ENCODE results near the gene CEP55. TPM values are rescaled to one million over a fixed set of nuclear protein-coding genes. Genes with fewer than 3 reads are reported as not detected.

CEP55 gene
- total and polyA plus RNA-seq, 2 of the 8 experiments (the other 6 are each of a cell fraction or from before 2014, with no cell fraction given), result 7.0 to 19.6 TPM

DNA sequence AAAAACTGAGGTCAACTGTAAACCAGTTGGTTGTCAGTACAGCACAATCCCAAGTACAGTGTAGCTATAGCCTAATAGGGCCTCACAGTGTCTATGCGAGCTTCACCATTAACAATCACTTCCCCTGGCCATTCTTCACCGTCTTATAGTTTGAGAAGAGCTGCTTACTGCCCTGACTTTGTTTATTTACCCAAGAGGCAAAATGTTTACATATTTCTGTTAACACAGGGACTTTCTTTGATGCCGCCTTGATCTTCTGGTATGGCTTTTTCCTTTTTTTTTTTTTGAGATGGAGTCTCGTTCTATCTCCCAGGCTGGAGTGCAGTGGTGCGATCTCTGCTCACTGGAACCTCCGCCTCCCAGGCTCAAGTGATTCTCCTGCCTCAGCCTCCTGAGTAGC, 17.5 kb upstream of the CEP55 start:
- no peak overlapping the region for H2BK12ac ChIP-seq (ENCODE audit: low read depth, low read length)
- no peak overlapping the region for H2BK5ac ChIP-seq (ENCODE audit: low read depth, low read length)
- H3K27me3 ChIP-seq (replicated peaks in 1 of 4; ENCODE audit: control insufficient read depth in 3 of 4, extremely low read depth in 1 of 4, insufficient read depth in 3 of 4, low read length in 3 of 4), result peaks cover 0 to 5% (median 0%) of the 10 kb centered on the region in 4 experiments; a peak in 4 of 7 replicates
- H4K20me1 ChIP-seq (replicated peaks in 1 of 2; ENCODE audit: control insufficient read depth in 1 of 2, insufficient read depth in 2 of 2, low read length in 2 of 2), result no peaks in the 10 kb centered on the region
- H2BK120ac ChIP-seq (replicated peaks; ENCODE audit: low read depth, low read length), result no peak overlapping the region
- H3K18ac ChIP-seq (ENCODE audit: extremely low read depth, low read length), result no peak overlapping the region
- CTCF ChIA-PET (ENCODE audit: partially characterized antibody), result interaction anchor here (0.8 to 16.5 kb wide), 6 partner anchors 15 to 122 kb away, joined by 3 to 513 read pairs (median 6); no protein-coding TSS in a partner anchor
- no peak overlapping the region for H2AFZ ChIP-seq (ENCODE audit: low read length)
- no peak overlapping the region for H3K9ac ChIP-seq (replicated peaks in 1 of 4; ENCODE audit: extremely low read depth in 1 of 4, low read depth in 3 of 4, low read length in 3 of 4)
- H3K4me2 ChIP-seq (ENCODE audit: insufficient read depth in 1 of 2, low read depth in 2 of 2, low read length in 2 of 2), result no peak overlapping the region
- H3K27ac ChIP-seq (ENCODE audit: low read depth, low read length), result no peak overlapping the region
- H3K79me2 ChIP-seq (ENCODE audit: control insufficient read depth in 1 of 2, insufficient read depth in 2 of 2, low read length in 2 of 2), result no peaks in the 10 kb centered on the region
- no peaks in the 10 kb centered on the region for H3K9me3 ChIP-seq (ENCODE audit: insufficient read depth in 2 of 2, low read depth in 1 of 2, low read length in 1 of 2)
- FAIRE-seq, result no peak
- no peak overlapping the region for H2BK15ac ChIP-seq (ENCODE audit: low read length)
- H2BK20ac ChIP-seq (ENCODE audit: low read length), result no peak overlapping the region
- DNase-seq (ENCODE audit: low read depth in 1 of 2, low spot score in 2 of 2), result no peak
- WGBS, 2 experiments (ENCODE audit: extremely low coverage in 1 of 2, insufficient coverage in 1 of 2, insufficient read length in 1 of 2, insufficient replicate concordance in 2 of 2, low coverage in 1 of 2, low lambda C conversion rate in 2 of 2, missing lambda C conversion rate in 1 of 2), result 74% methylated on average over 6 of the region's 6 CpGs; no CpG with 5 or more reads in 1 of the 2 experiments
- H3K56ac ChIP-seq (replicated peaks; ENCODE audit: insufficient read length, low read depth, low read length), result peak overlapping the region; percentile 22
- no peak overlapping the region for H3K4me3 ChIP-seq (ENCODE audit: extremely low read depth in 1 of 4, insufficient read depth in 2 of 4, low read depth in 3 of 4, low read length in 4 of 4)
- H4K8ac ChIP-seq (ENCODE audit: extremely low read depth, insufficient read depth, low read length), result no peak overlapping the region
- no peaks in the 10 kb centered on the region for H3K79me1 ChIP-seq (ENCODE audit: low read depth, low read length)
- no peak overlapping the region for H4K5ac ChIP-seq (ENCODE audit: insufficient read length, low read depth, low read length)
- H3K4ac ChIP-seq (replicated peaks; ENCODE audit: insufficient read length, low read depth, low read length), result no peak overlapping the region
- H2AK5ac ChIP-seq (ENCODE audit: low read depth, low read length), result no peak overlapping the region
- POLR2A ChIA-PET (ENCODE audit: partially characterized antibody), result no interaction called here
- H3K14ac ChIP-seq (ENCODE audit: insufficient read length), result no peak overlapping the region
- H4K91ac ChIP-seq (replicated peaks; ENCODE audit: insufficient read length, low read length), result no peak overlapping the region
- no peaks in the 10 kb centered on the region for H3K36me3 ChIP-seq (ENCODE audit: control insufficient read depth in 2 of 4, insufficient read depth in 4 of 4, low read length in 3 of 4)
- peaks cover 0 to 2% (median 0%) of the 10 kb centered on the region in 4 experiments; a peak in 2 of 7 replicates for H3K4me1 ChIP-seq (replicated peaks in 1 of 4; ENCODE audit: control insufficient read depth in 3 of 4, insufficient read depth in 4 of 4, low read length in 3 of 4)
- no peak overlapping the region for H3K23ac ChIP-seq (ENCODE audit: insufficient read length)
- peaks cover 7% of the 10 kb centered on the region; the same call in 1 of the 2 replicates for H3K23me2 ChIP-seq (ENCODE audit: low read depth, low read length)
- no peak for TF ChIP-seq SP1 (IDR thresholded peaks at IDR 0.05; ENCODE audit: low read depth, low read length)
- TF ChIP-seq CEBPB (IDR thresholded peaks at IDR 0.05; ENCODE audit: low read depth, low read length), result no peak
- no peak for TF ChIP-seq BRCA1 (IDR thresholded peaks at IDR 0.05; ENCODE audit: low read depth, low read length)
- no peak for TF ChIP-seq TEAD4 (IDR thresholded peaks at IDR 0.05; ENCODE audit: low read depth, low read length)
- TF ChIP-seq FOSL1 (IDR thresholded peaks at IDR 0.05; ENCODE audit: insufficient read depth, low read depth, low read length), result no peak
- no peak for TF ChIP-seq KDM4A (IDR thresholded peaks at IDR 0.05; ENCODE audit: low read depth, low read length, severe bottlenecking)
- TF ChIP-seq POLR2A (IDR thresholded peaks at IDR 0.05; ENCODE audit: control extremely low read depth in 1 of 2, low read depth in 2 of 2, low read length in 2 of 2), result no peak
- TF ChIP-seq CHD1 (IDR thresholded peaks at IDR 0.05; ENCODE audit: low read depth, low read length), result no peak
- no peak for TF ChIP-seq POU5F1 (IDR thresholded peaks at IDR 0.05; ENCODE audit: low read depth, low read length)
- no peak for TF ChIP-seq SP4 (IDR thresholded peaks at IDR 0.05; ENCODE audit: low read length)
- TF ChIP-seq SRF (IDR thresholded peaks at IDR 0.05; ENCODE audit: low read depth, low read length), result no peak
- no peak for TF ChIP-seq BCL11A (IDR thresholded peaks at IDR 0.05; ENCODE audit: low read depth in 2 of 2, low read length in 2 of 2)
- no peak for TF ChIP-seq HDAC6 (IDR thresholded peaks at IDR 0.05; ENCODE audit: low read depth, low read length)
- TF ChIP-seq RXRA (IDR thresholded peaks at IDR 0.05; ENCODE audit: insufficient read depth, low read depth, low read length), result no peak
- TF ChIP-seq, protein P1, sequence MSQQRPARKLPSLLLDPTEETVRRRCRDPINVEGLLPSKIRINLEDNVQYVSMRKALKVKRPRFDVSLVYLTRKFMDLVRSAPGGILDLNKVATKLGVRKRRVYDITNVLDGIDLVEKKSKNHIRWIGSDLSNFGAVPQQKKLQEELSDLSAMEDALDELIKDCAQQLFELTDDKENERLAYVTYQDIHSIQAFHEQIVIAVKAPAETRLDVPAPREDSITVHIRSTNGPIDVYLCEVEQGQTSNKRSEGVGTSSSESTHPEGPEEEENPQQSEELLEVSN (IDR thresholded peaks at IDR 0.05), result no peak
- no peak for TF ChIP-seq TBP (IDR thresholded peaks at IDR 0.05; ENCODE audit: low read depth, low read length)

All from H1 (cell line).